ENCODE results near the gene TAOK1. TPM values are rescaled to one million over a fixed set of nuclear protein-coding genes. Genes with fewer than 3 reads are reported as not detected.
"Not testable (repeated sequence)": the region's sequence is repeated elsewhere in the genome, so short reads cannot be mapped to it uniquely, and the experiment has no call there.

TAOK1 gene
- total and polyA plus RNA-seq, 12 donors: 6.4 to 66.3 (median 46.6) TPM

DNA sequence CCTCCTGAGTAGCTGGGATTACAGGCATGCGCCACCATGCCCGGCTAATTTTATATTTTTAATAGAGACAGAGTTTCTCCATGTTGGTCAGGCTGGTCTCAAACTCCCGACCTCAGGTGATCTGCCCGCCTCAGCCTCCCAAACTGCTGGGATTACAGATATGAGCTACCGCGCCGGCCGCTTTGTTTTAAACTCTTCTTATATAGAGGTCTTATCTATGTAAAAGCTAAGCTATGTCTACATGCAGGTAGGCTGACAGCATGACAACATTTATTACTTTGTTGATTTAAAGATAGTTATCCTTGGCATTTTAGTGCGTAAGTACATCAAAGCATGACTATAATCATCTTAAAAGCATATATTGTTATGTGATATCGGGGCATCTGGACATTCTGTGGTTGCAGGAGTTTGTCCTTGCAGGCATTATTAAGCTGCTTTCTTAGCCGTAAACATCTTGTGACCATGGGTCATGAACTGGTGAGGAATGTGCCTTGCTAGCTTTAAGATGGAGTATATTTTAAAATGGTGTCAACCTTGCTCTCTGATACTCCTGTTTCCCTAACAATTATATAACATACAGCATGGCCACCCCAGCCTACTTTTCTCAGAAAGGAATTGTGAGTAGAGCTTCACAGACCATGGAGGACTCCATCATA is 45.8 kb upstream of the TAOK1 start:
- no peak overlapping the region for H3K27ac ChIP-seq
- no peaks in the 10 kb centered on the region for H3K36me3 ChIP-seq (replicated peaks in 1 of 2)
- H3K4me3 ChIP-seq: no peak overlapping the region
- TF ChIP-seq, protein P1, sequence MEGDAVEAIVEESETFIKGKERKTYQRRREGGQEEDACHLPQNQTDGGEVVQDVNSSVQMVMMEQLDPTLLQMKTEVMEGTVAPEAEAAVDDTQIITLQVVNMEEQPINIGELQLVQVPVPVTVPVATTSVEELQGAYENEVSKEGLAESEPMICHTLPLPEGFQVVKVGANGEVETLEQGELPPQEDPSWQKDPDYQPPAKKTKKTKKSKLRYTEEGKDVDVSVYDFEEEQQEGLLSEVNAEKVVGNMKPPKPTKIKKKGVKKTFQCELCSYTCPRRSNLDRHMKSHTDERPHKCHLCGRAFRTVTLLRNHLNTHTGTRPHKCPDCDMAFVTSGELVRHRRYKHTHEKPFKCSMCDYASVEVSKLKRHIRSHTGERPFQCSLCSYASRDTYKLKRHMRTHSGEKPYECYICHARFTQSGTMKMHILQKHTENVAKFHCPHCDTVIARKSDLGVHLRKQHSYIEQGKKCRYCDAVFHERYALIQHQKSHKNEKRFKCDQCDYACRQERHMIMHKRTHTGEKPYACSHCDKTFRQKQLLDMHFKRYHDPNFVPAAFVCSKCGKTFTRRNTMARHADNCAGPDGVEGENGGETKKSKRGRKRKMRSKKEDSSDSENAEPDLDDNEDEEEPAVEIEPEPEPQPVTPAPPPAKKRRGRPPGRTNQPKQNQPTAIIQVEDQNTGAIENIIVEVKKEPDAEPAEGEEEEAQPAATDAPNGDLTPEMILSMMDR (IDR thresholded peaks at IDR 0.05): no peak
- TF ChIP-seq POLR2A (IDR thresholded peaks at IDR 0.05): no peak
- H3K27me3 ChIP-seq: peaks cover 6% of the 10 kb centered on the region
- intact Hi-C loops (cut with DNase I): no loop called here
- DNase-seq: no peak
- WGBS, 4 donors: 66 to 79% (median 72%) methylated on average over 11 of the region's 11 CpGs
- no peaks in the 10 kb centered on the region for H3K9me3 ChIP-seq (replicated peaks in 1 of 3)
- no peaks in the 10 kb centered on the region for H3K4me1 ChIP-seq (replicated peaks in 1 of 2)

DNA sequence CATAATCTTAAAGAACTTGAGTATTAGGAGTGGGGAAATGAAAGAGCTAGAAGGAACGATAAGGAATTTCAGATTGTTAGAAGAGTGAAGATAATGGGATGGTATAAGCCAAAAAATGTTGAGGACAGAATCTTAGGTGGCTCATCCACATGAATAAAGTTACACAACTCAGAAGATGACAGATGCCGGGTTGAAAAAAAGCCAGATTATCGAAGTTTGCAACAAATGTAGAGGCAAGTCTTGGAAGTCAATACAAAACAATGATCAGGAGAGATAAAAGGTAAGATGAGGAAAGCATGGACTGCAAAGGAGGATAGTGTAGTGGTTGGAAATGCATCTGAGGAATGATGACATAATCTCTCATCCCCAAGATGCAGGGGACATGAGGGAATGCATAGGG is 45.1 kb upstream of the TAOK1 start:
- intact Hi-C loops (cut with DNase I): no loop called here
- no peak for DNase-seq
- TF ChIP-seq, protein P1 (IDR thresholded peaks at IDR 0.05): no peak
- TF ChIP-seq POLR2A (IDR thresholded peaks at IDR 0.05): no peak
- Histone ChIP-seq H3K27ac (no peak overlapping the region), H3K9me3 (replicated peaks in 1 of 3) (no peaks in the 10 kb centered on the region), H3K4me3 (no peak overlapping the region), H3K4me1 (replicated peaks in 1 of 2) (no peaks in the 10 kb centered on the region), H3K36me3 (replicated peaks in 1 of 2) (no peaks in the 10 kb centered on the region), H3K27me3 (peaks cover 6% of the 10 kb centered on the region)
- 72 to 82% (median 76%) methylated on average over 3 of the region's 3 CpGs for WGBS, 4 donors

DNA sequence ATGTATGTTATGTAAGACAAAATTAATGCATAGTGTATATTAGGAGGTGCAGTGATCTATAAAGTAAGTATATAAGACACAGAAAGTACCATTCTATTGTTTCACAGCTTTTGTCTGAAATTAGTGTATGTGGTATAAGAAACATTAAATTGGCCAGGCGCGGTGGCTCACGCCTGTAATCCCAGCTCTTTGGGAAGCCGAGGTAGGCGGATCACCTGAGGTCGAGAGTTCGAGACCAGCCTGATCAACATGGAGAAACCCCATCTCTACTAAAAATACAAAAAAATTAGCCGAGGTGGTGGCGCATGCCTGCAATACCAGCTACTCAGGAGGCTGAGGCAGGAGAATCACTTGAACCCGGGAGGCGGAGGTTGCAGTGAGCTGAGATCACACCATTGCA is 44.7 kb upstream of the TAOK1 start:
- intact Hi-C loops (cut with DNase I); H3K4me1 ChIP-seq (replicated peaks in 1 of 2); H3K4me3 ChIP-seq; DNase-seq; H3K9me3 ChIP-seq (replicated peaks in 1 of 3); H3K36me3 ChIP-seq (replicated peaks in 1 of 2); H3K27me3 ChIP-seq; H3K27ac ChIP-seq: not testable (repeated sequence)
- 91 to 95% (median 93%) methylated on average over 11 of the region's 11 CpGs for WGBS, 4 donors

DNA sequence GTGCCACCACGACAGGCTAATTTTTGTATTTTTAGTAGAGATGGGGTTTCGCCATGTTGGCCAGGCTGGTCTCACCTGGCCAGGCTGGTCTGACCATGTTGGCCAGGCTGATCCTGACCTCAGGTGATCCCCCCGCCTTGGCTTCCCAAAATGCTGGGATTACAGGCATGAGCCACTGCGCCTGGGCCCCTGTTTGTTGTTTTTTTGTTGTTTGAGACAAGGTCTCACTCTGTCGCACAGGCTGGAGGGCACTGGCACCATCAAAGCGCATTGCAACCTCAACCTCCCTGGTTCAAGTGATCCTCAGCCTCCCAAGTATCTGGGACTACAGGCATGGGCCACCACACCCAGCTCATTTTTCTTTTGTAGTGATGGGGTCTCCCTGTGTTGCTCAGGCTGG is 43.7 kb upstream of the TAOK1 start:
- H3K36me3 ChIP-seq (replicated peaks in 1 of 2): no peaks in the 10 kb centered on the region
- H3K27me3 ChIP-seq: peaks cover 6% of the 10 kb centered on the region
- no peak overlapping the region for H3K4me3 ChIP-seq
- H3K9me3 ChIP-seq (replicated peaks in 1 of 3): no peaks in the 10 kb centered on the region
- intact Hi-C loops (cut with DNase I): no loop called here
- TF ChIP-seq, protein P1 (IDR thresholded peaks at IDR 0.05): no peak
- no peak for TF ChIP-seq POLR2A (IDR thresholded peaks at IDR 0.05)
- H3K27ac ChIP-seq: no peak overlapping the region
- 86 to 91% (median 91%) methylated on average over 4 to 6 of the region's 6 CpGs for WGBS, 4 donors
- no peaks in the 10 kb centered on the region for H3K4me1 ChIP-seq (replicated peaks in 1 of 2)
- DNase-seq: no peak

All from adrenal gland (tissue), 12 donors.